CD4-positive, alpha-beta T cell treated with Interleukin-15 for 1 hour (primary cell): Measurements from ENCODE around the gene CSNK1G1.
"Not testable (repeated sequence)": the region's sequence is repeated elsewhere in the genome, so short reads cannot be mapped to it uniquely, and the experiment has no call there.

Experiments
- DNase-seq: peaks from one replicate; pipeline ENCODE4 v3.0.0-alpha.2; 2020

The CSNK1G1 gene

GRCh38 chr15:64131547-64131946, 224.4 kb downstream of the CSNK1G1 start:
- DNase-seq = no peak

DNA sequence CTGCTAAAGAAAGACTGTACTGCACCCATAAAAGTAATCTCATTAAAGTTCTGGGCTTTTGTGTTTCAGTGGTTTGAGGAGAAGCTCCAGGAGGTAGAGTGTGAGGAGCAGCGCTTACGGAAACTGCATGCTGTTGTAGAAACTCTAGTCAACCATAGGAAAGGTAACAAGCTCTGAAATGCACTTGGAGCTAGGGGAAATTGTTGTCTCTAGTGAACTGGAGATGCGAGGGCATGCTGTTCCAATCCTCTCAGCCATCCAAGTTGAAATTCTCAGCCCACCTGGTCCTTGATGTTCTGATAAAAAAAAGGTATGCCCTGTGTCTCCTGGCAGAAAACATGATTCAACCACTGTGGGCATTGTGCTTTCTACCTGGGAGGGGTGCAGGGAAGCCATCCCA, 225.8 kb downstream of the CSNK1G1 start:
- no peak for DNase-seq

- DNase-seq = no peak
These were observed 228.3 kb downstream of the CSNK1G1 start for GRCh38 chr15:64127521-64128270.

- DNase-seq = no peak
These were observed 230.0 kb downstream of the CSNK1G1 start for GRCh38 chr15:64125978-64126377.

DNA sequence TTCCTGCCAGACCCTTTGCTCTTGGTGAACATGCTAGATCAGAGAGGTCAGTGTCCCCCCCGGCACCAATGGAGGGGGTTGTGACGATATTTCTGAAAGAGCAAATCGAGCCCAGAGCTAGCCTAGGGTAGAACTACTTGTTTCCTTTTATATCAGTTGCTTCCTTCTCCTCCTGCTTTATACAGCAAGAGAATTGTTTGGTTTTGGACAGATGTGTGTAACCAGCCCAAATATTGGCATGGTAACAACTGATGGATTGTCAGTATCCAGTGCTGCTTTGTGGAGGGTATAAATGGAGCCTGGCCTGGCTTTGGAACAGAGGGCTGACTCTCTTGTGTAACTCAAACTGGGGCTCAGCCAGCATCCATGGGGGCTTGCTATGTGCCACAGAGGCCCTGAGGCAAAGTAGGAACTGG, 233.0 kb downstream of the CSNK1G1 start:
- DNase-seq = no peak

- DNase-seq = no peak
These were observed 233.5 kb downstream of the CSNK1G1 start for GRCh38 chr15:64122444-64122843.

- no peak for DNase-seq
These were observed 234.4 kb downstream of the CSNK1G1 start for GRCh38 chr15:64121614-64122013.

GRCh38 chr15:64120322-64120721, 235.7 kb downstream of the CSNK1G1 start:
- DNase-seq = not testable (repeated sequence)

GRCh38 chr15:64117759-64118487, 238.1 kb downstream of the CSNK1G1 start:
- no peak for DNase-seq
